Mucosa of gallbladder (tissue), 1 donor: ENCODE results near the gene HOXD3. TPM values are rescaled to one million over a fixed set of nuclear protein-coding genes. Genes with fewer than 3 reads are reported as not detected.

ENCODE experiments used
- DNase-seq: peaks from one replicate; pipeline ENCODE4 v3.0.0-alpha.2; 2020; ENCODE audit warnings: low spot score
- total RNA-seq: library from RNA; stranded (reverse); gene quantifications from one replicate; pipeline ENCODE4 v1.2.1, GENCODE V29; 2021
- donor health status: DM: no; HTN: no; CAD: no.

HOXD3 gene
- total RNA-seq, 1 donor from 2014 or later: 3.2 TPM

DNA sequence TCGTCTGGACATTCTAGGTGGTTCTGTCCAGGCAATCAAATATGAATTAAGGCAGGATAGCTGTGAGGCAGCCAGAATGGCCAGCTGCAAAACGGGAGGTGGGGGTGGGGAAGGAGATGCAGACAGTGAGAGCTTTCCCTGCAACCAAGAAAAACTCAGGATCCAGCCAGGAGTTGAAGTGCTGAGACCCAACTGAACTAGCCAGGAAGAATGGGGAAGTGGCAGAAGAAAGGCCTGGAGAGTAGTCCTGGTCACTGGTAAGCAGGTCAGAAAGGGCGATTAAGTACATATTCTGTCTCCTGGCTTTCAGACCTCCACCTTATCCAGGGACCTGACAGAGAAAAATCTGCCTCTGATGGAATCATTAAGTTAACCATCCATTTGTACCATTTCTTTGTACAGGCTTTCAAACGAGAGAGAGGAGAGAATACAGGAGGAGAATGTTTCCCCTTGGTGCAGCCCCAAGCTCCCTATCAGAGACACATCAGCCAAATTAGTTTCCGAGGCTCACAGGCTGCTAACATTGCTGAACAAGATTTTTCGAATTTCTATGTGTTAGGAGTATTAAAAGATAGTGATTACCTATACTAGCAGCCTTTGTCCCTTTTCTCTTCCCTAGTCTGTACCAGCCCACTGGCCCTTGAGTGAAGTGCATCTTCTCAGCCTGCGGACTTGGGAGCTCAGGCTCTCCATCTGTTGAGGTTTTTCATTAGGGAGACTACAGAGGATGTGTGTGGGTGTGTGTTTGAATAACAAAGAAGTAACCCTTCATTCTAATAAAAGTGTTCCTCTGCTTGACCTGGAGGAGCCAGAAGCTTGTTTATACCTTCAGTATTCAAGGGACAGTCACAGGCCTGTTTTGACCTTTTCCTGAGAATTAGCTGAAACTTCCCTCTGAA lies 18.9 kb downstream of the HOXD3 start:
- DNase-seq: no peak

DNA sequence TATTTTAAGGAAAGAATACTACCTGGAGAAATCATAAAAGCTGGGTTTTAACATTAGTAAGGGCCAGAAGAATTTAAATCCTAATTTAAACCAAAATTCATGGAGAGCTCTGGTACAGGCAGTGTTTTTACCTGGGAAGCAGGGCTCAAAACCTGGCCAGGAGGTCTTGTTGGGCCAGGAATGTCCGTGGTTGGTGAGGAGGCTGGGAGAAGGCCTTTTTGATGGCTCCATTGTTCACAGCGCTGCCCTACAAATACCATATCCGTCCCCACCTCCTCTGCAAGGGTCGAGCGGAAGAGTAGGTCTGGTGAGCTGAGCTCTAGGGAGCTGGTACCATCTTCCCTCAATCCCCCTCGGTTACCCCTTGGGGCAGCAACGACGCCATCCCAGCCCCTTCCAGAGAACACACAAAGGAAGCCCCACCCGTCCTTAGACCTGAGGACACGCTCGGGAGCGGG lies 20.5 kb downstream of the HOXD3 start:
- no peak for DNase-seq

DNA sequence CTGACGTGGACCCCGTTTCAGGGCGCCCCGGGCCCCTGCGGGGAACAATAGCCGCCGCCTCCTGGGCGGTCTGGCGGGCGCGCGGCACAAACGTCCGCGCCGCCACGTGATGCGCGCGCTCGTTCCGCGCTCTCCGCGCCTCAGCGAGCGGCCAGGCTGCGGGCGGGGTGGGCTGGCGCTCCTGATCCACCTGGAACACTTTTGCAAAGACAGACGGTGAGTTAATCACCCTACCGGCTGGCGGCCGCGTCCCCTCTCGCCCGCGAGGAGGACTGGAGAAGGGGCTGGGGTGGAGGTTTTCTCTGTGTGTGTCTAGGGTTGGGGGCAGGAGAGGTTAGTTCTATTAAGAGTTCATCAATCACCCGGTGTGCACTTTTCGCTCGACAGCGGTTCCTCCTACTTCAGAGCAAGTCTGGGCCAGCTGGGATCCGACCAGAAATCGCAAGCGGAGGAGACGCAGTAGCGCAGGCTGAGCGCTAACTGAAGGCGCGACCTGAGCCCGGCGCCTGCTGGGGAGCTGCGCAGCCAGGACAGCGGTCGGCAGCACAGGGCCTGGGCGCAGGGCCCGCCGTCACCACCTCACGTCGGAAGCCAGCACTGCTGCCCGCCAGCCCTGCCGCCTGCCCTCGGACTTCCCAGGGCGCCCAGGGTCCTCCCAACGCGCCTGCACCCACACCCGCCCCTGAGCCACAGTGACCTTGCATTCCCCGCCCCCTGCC lies 21.1 kb downstream of the HOXD3 start:
- no peak for DNase-seq

DNA sequence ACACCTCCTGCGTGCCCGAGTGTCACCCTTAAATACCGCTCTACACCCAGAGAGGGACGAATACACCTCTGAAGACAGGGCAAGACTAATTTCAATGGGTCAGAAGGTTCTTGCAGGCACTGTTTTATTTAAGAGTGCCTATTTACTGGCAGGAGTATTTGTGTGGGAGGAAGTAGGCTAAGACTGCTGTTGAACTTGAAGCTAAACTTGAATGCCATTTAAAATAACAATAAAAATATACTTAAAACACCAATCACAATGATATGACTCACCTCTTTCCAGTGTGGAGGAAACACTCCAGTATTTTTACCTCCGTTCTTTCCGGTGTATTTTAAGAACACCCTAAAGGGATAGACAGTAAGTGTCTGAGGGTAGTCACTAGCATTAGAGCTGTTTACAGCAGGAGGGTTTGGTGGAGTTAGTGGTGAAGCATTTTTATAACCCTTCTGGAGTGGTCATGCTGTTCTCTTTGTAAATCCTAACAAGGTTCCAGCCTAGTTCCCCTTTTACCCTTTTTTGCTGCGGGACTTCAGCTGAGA lies 21.7 kb downstream of the HOXD3 start:
- no peak for DNase-seq

DNA sequence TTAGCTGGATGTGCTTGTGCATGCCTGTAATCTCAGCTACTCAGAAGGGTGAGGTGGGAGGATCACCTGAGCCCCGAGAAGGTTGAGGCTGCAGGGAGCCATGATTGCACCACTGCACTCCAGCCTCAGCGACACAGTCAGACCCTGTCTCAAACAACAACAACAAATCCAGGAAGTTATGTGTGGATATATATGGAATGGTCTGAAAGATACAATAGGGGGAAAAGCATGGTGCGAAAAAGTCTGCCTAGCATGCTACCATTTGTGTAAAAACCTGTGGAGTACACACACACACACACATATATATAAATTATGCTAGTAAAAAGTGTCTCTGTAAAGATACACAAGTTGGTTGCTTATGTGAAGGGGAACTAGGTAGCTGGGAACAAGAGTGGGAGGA lies 24.4 kb downstream of the HOXD3 start:
- no peak for DNase-seq

DNA sequence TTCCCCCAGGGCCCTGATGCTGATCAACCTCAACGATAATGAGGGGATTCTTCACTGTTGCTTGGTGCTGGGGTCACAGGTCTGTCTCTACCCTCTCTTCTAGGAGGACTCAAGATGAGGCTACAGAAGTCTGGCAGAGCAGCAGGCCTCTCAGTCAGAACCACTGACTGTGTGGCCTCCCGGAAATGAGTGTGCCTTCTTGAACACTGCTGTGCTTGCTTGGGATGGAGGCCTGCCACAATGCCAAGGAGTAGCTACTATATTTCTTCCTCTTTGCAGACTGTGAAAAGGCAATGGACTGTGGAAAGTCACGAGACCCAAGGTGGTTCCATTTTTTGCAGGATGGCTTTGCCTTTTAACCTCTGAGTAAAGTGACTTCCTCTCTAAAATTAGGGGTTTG lies 25.6 kb downstream of the HOXD3 start:
- DNase-seq: no peak

DNA sequence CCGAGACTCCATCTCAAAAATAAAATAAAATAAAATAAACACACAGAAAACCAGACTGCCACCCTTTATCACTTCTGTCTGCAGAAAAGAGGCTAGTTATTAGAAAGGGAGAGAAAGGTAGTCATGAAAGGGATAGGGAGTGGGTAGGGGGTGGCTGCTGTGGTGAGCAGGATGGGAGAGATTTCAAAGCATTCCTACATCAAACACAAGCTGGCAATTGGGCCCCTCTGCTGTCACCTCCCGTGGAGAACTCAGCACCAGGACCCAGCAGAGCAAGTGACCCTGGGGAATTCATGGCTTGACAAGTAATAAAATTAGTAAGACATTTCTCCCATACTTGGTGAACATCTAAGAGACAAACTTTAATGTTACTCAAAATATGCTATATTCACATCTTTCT lies 27.6 kb downstream of the HOXD3 start:
- DNase-seq: no peak

DNA sequence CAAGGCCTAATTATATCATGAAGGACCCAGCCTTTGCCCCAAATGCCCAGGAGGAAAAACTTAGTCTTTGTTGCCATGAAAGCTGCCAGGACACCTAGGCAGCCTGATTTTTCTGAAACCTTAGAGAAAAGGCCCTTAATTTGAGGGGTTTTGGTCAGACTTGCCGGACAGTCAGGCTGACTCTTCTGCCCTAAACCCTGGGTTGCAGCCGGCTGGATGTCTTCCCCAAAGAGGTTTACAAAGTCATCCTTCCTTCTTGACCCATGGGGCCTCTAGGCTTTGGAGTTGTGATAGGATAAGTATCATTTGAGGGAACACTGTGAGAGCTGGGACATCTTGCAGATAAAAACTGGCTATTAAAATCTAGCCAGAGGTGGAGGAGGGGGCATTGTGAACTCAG lies 28.9 kb downstream of the HOXD3 start:
- no peak for DNase-seq

DNA sequence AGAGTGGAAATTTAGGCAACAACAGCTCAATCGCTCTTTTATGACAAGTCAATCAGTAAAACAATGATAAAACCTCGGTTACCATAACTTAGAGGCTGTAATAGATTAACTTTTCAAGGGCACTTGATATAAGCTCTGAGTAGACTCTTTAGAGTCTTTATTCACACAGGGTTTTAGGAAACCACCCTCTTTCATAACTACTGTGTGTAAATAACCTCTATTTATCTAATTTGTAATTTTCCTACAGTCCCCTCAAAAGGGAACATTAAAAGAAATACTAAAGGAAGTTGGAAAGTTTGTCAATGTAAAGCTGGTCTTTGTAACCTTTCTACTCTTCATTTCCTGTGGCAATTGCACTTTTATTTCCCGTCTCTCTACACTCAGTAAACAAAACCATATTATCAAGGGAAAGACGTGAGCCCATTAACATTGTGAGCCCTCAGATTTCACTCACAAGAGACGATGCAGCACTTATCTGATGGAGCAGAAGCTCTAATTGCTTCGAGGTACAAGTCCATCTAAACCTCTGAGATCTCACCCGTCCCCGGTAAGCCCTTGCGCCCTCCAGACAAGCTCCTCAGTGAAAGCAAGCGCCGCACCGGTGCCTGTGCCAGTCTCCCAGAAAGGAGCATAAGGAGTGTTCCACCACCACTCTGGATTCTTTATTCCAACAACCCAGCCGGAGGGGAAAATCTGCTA lies 30.2 kb downstream of the HOXD3 start:
- DNase-seq: no peak

DNA sequence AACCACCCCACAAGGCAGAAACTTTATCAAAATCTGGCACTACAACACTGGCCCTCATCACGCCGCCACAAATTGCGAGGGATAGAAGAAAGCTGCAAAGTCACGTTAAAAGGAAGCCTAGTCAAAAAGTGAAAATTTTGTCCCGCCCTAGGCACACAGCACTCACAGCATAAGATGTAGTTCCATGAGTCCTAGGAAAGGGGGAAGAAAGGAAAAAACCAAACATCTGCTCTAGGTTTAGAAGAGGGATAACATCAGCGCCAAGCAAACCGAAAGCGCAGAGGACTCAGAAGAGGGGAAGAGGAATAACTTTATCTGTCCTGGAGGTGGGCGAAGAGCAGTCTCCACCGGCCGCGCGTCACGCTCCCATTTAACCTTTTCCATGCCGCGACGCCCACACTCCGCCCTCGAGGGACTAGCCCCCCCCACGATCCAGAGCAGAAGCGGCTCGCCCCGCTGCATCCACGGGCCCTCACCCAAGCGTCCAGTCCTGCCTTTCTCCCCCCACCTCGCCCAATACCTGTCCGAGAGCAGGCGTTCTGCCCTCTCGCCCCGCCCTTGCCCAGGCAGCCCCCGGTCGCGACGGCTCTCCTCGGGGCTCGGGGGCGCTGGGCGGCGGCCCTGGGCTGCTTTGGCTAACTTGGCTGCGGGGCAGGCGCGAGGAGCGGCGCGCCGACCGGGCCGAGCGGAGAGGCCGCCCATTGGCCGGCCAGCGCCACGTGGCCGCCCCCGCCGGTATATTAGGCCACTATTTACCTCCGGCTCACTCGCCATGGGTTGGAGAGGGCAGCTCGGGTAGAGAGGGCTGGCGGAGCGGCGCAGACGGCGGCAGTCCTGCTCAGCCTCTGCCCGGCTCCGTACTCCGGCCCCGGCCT lies 31.0 kb downstream of the HOXD3 start, which contains the start of gene HOXD1:
TSS of gene HOXD1 (plus strand) at position 770 of the 875 bp plus-strand sequence. CDS start 134 bp downstream, outside the sequence.
- DNase-seq: no peak

DNA sequence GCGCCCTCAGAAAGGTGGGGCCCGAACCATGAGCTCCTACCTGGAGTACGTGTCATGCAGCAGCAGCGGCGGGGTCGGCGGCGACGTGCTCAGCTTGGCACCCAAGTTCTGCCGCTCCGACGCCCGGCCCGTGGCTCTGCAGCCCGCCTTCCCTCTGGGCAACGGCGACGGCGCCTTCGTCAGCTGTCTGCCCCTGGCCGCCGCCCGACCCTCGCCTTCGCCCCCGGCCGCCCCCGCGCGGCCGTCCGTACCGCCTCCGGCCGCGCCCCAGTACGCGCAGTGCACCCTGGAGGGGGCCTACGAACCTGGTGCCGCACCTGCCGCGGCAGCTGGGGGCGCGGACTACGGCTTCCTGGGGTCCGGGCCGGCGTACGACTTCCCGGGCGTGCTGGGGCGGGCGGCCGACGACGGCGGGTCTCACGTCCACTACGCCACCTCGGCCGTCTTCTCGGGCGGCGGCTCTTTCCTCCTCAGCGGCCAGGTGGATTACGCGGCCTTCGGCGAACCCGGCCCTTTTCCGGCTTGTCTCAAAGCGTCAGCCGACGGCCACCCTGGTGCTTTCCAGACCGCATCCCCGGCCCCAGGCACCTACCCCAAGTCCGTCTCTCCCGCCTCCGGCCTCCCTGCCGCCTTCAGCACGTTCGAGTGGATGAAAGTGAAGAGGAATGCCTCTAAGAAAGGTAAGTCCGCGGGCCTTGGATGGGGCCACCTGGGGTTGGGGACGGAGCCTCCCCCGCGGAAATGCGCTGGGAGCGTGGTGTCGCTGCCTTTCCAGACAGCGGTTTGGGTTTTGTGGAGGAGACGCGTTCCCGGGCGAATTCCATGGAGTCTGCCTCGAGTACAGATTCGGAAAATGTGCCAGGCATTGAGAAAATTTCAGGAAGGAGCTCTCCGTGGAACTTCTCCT lies 31.9 kb downstream of the HOXD3 start:
- DNase-seq: no peak

DNA sequence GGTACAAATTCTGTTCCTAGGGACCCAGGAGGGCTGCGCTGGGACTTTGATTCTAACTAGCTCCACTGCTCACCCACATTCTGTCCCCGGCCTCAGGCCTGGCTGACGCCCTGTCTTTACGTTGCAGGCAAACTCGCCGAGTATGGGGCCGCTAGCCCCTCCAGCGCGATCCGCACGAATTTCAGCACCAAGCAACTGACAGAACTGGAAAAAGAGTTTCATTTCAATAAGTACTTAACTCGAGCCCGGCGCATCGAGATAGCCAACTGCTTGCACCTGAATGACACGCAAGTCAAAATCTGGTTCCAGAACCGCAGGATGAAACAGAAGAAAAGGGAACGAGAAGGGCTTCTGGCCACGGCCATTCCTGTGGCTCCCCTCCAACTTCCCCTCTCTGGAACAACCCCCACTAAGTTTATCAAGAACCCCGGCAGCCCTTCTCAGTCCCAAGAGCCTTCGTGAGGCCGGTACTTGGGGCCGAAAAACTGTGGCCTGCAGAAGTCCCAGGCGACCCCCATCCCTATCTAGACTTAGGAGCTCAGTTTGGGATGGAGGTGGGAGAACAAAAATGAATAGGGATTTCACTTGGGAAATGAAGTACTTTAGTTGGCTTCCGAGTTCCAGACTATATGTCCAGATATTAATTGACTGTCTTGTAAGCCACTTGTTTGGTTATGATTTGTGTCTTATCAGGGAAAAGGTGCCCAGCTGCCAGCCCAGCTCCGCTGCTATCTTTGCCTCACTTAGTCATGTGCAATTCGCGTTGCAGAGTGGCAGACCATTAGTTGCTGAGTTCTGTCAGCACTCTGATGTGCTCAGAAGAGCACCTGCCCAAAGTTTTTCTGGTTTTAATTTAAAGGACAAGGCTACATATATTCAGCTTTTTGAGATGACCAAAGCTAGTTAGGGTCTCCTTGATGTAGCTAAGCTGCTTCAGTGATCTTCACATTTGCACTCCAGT lies 32.9 kb downstream of the HOXD3 start:
- DNase-seq: no peak

DNA sequence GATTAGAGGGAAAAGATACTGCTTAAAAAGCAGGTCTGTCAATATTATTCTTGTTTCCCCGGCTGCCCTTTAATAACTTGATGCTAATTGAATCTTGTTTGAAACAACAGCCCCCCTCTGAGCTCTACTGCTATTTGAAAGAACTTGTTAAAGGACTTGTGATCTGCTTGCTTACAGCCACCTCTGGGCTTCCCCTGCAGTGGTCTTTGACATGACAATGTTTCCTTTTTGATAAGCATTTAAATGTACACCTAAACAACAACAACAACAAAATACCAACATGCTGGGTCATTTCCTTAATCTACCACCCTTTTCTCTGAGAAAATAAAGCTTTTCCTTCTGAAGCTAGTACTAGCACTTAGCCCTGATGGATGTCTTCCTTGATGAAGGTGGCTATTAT lies 35.2 kb downstream of the HOXD3 start:
- DNase-seq: no peak

DNA sequence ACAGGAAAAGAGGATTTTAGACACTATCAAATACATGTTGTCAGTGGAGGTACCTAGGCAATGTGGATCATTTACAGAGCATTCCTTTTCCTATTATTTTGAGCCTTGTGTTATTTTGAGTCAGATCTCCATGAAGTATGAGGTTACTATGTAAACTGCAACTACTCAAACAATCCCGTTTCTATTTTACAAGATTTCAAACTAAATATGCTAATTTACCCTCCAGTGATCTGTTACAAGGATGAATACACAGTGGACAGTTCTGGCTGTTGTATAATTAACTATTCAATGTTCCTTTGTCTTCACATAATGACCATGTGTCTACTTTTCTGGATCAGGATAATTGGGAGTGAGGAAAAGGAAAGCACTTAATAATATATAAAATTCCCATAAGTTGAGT lies 35.9 kb downstream of the HOXD3 start:
- no peak for DNase-seq

DNA sequence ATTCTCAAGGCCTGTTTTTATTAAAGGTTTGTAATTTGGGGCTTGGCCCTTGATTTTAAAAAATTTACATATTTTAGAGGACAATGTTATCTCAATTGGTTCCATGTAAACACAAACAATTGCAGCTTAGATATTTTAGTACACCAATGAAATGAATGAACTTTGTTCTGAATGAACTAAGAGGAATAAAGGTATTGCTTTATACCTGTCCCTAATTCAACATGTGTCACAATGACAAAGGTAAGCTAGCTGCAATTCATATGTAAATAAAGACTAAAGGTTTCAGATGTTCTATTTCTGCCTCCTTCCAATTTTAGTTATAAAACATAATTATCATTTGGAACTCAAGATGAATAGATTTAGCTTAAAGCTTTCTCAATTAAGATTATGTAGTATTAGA lies 42.8 kb downstream of the HOXD3 start:
- DNase-seq: no peak

DNA sequence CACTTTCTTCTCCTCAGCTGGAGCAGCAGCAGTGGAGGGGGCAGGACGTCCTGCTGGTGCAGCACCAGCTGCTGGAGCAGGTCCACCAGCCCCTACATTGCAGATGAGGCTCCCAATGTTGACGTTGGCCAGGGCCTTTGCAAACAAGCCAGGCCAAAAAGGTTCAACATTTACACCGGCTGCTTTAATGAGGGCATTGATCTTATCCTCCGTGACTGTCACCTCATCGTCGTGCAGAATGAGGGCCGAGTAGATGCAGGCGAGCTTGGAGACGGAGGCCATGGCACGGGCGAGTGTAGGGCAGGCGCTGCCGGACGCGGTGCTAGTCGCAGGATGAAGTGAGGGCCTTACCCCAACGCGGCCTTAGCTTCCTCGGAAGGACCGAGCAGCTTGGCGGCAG lies 43.9 kb downstream of the HOXD3 start:
- DNase-seq: no peak

DNA sequence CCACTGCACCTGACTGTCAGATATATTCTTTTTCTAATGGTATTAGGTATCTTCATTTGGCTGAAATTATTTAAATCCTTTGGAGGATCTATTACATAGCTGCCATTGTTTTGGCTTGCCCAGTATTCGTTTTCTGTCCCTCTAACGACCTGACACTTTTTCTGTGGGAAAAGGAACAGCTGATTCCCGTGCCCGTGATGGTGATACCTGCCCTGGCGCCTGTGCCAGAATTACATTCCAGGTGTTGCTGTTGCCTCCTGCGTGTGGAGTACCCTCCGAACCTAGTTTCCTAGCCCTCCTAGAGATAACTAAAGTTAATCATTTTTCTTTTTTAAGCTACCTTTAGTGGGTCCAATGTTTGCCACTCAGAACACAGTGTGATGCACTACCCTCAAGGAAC lies 45.4 kb downstream of the HOXD3 start:
- no peak for DNase-seq

DNA sequence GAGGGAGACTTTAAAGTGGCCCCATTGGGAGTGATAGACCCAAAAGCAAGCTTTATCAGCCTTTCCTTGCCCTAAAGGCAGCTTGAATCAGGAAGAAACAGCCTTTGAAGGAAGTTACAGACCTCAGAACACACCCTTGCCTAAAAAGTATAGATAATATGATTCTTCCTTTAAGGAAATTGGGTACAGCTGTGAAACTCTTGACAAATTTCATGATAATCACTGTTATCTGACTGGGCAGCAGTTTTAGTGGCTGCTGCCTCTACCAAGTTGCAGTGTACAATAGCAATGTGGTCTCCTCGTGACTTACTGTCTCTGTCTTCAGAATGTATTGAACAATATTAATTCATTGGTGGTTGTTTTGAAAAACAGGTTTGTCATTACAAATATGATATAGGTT lies 48.0 kb downstream of the HOXD3 start:
- no peak for DNase-seq

DNA sequence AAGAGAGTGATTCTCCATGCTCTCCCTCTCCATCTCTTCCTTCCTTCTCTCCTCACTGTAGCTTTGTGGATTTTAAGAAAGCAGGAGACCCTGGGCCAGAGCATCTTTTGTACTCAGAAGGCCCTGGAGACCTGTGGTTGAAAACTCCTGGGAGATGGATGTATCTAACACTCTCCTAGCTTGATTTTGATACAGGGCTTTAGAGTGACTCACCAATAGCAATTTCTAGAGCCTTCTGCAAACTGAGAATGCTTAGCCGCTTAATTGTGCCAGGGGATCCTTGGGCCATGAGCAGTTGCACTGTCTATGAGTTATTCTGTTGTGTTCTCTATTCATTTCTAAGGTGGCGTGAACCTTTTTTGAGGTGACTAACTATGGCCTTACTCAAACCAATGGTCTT lies 49.0 kb downstream of the HOXD3 start:
- DNase-seq: no peak
